PC-3 (cell line): ENCODE measurements around the gene ASTN2. TPM values are rescaled to one million over a fixed set of nuclear protein-coding genes. Genes with fewer than 3 reads are reported as not detected.

Experiments
- ATAC-seq: fragments of 200-7000 bp; cut with Tn5 transposase; 2 replicates; pipeline ENCODE4 v1.9.1; 2020; ENCODE audit warnings: mild to moderate bottlenecking, moderate library complexity
- BruUV-seq: library from RNA; stranded (reverse); fragments of 400-500 nt; replicated peaks from 2 replicates; lab custom pipeline; 2021; lab: Mats Ljungman, UMichigan
- CTCF ChIA-PET: fragments of 300-600 bp; sonication (Branson Sonifier 250); formaldehyde crosslinking; loops from one replicate; lab custom pipeline; 2022; ENCODE audit warnings: antibody characterized with exemption; lab: Charles Lee
- POLR2A ChIA-PET: fragments of 300-600 bp; sonication (Branson Sonifier 250); formaldehyde crosslinking; loops from one replicate; lab custom pipeline; 2022; ENCODE audit warnings: antibody characterized with exemption; ENCODE audit not compliant: unreplicated experiment; lab: Charles Lee
- DNase-seq: peaks from one replicate; pipeline ENCODE4 v3.0.0-alpha.2; 2015
- H2AFZ ChIP-seq: fragments of 300-600 bp; sonication (generic); 2 replicates; pipeline ENCODE4 v1.6.0; 2016; ENCODE audit warnings: antibody characterized with exemption, low read length
- H3F3A ChIP-seq: fragments of 300-600 bp; sonication (generic); one replicate; pipeline ENCODE4 v1.6.0; 2017; ENCODE audit warnings: antibody characterized with exemption, low read length, control low read depth, mild to moderate bottlenecking; ENCODE audit not compliant: unreplicated experiment
- H3K27ac ChIP-seq: fragments of 300-600 bp; sonication (generic); 2 replicates; pipeline ENCODE4 v1.5.1; 2016; ENCODE audit warnings: mild to moderate bottlenecking, low read length
- H3K27me3 ChIP-seq: fragments of 300-600 bp; sonication (generic); 2 replicates; pipeline ENCODE4 v1.6.1; 2016; ENCODE audit warnings: low read length, mixed read lengths
- H3K36me3 ChIP-seq: fragments of 300-600 bp; sonication (generic); 2 replicates; pipeline ENCODE4 v1.6.1; 2016; ENCODE audit warnings: low read depth, mixed run types, low read length, mixed read lengths
- H3K4me1 ChIP-seq: fragments of 300-600 bp; sonication (generic); 2 replicates; pipeline ENCODE4 v1.5.1; 2016; ENCODE audit warnings: low read length; ENCODE audit not compliant: insufficient read depth
- H3K4me2 ChIP-seq: fragments of 300-600 bp; sonication (generic); 2 replicates; pipeline ENCODE4 v1.6.0; 2016; ENCODE audit warnings: low read length
- H3K4me3 ChIP-seq: fragments of 300-600 bp; sonication (generic); 2 replicates; pipeline ENCODE4 v1.5.1; 2016; ENCODE audit warnings: mild to moderate bottlenecking, low read length, mixed read lengths
- H3K79me2 ChIP-seq: fragments of 300-600 bp; sonication (generic); 2 replicates; pipeline ENCODE4 v1.6.1; 2017; ENCODE audit warnings: low read length, mixed read lengths
- H3K9ac ChIP-seq: fragments of 300-600 bp; sonication (generic); 2 replicates; pipeline ENCODE4 v1.6.0; 2016; ENCODE audit warnings: mild to moderate bottlenecking, low read length
- H3K9me2 ChIP-seq: fragments of 300-600 bp; sonication (generic); replicated peaks from 2 replicates; pipeline ENCODE4 v1.6.1; 2016; ENCODE audit warnings: mixed run types, low read length, mixed read lengths
- H3K9me3 ChIP-seq: fragments of 300-600 bp; sonication (generic); 2 replicates; pipeline ENCODE4 v1.6.1; 2016; ENCODE audit warnings: low read length, mixed read lengths
- H4K20me1 ChIP-seq: fragments of 300-600 bp; sonication (generic); 2 replicates; pipeline ENCODE4 v1.6.1; 2016; ENCODE audit warnings: low read length, mixed read lengths
- EZH2 ChIP-seq: fragments of 300-600 bp; sonication (generic); IDR thresholded peaks from one replicate; pipeline ENCODE4 v1.6.1; 2017; ENCODE audit warnings: antibody characterized with exemption, mild to moderate bottlenecking, low read length; ENCODE audit not compliant: unreplicated experiment
- EZH2phosphoT487 ChIP-seq: fragments of 300-600 bp; sonication (generic); IDR thresholded peaks from 2 replicates; pipeline ENCODE4 v1.6.1; 2018; ENCODE audit warnings: mild to moderate bottlenecking, antibody characterized with exemption, low read length, borderline replicate concordance
- intact Hi-C: fragments of 100-400 bp; cut with micrococcal nuclease; formaldehyde crosslinking; loops from 2 replicates; pipeline ENCODE4 v1.9.0; 2023
- total RNA-seq: library from RNA; depleted of rRNA; stranded (reverse); fragments of >200 nt; gene quantifications from 2 replicates; pipeline ENCODE4 v1.2.3, GENCODE V29; 2014
- TF ChIP-seq, protein P1 (sequence below): fragments of 300-600 bp; sonication (generic); conservative IDR thresholded peaks from 2 replicates; pipeline ENCODE4 v1.5.1; 2017; ENCODE audit warnings: antibody characterized with exemption, low read depth, mild to moderate bottlenecking, low read length

Gene ASTN2
- total RNA-seq, 1 experiment from 2014 or later, result 3.5 TPM

GRCh38 chr9:116491659-116492058 is 923.2 kb downstream of the ASTN2 start:
- ATAC-seq, result peak; percentile 91
- no peak overlapping the region for H3K4me2 ChIP-seq

GRCh38 chr9:116491219-116491618 is 923.6 kb downstream of the ASTN2 start:
- CTCF ChIA-PET, result interaction anchor here (0.6 to 0.7 kb wide), 2 partner anchors 19 to 117 kb away, joined by 3 read pairs; no protein-coding TSS in a partner anchor
- no peaks in the 10 kb centered on the region for H3K9me2 ChIP-seq
- H3K27me3 ChIP-seq, result no peaks in the 10 kb centered on the region
- no peaks in the 10 kb centered on the region for H3K36me3 ChIP-seq
- no peaks in the 10 kb centered on the region for H4K20me1 ChIP-seq
- no peaks in the 10 kb centered on the region for H3K4me1 ChIP-seq
- no peak overlapping the region for H3K27ac ChIP-seq
- no peaks in the 10 kb centered on the region for H3K9me3 ChIP-seq
- no peak overlapping the region for H3K9ac ChIP-seq
- H3F3A ChIP-seq, result no peaks in the 10 kb centered on the region
- intact Hi-C loops, result loop anchor here (5.0 to 10.0 kb wide), 4 partner anchors 81 to 606 kb away; no protein-coding TSS in a partner anchor
- POLR2A ChIA-PET, result no interaction called here
- no peak overlapping the region for H3K4me2 ChIP-seq
- DNase-seq (no peak), ATAC-seq (peak; percentile 85)
- BruUV-seq, result no TSS peak
- H3K4me3 ChIP-seq, result no peak overlapping the region
- no peak overlapping the region for H2AFZ ChIP-seq
- H3K79me2 ChIP-seq, result no peaks in the 10 kb centered on the region
- TF ChIP-seq, protein P1, sequence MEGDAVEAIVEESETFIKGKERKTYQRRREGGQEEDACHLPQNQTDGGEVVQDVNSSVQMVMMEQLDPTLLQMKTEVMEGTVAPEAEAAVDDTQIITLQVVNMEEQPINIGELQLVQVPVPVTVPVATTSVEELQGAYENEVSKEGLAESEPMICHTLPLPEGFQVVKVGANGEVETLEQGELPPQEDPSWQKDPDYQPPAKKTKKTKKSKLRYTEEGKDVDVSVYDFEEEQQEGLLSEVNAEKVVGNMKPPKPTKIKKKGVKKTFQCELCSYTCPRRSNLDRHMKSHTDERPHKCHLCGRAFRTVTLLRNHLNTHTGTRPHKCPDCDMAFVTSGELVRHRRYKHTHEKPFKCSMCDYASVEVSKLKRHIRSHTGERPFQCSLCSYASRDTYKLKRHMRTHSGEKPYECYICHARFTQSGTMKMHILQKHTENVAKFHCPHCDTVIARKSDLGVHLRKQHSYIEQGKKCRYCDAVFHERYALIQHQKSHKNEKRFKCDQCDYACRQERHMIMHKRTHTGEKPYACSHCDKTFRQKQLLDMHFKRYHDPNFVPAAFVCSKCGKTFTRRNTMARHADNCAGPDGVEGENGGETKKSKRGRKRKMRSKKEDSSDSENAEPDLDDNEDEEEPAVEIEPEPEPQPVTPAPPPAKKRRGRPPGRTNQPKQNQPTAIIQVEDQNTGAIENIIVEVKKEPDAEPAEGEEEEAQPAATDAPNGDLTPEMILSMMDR, result 0 out of 2 replicates have a peak, but pooled peaks have one; percentile 25
- no peak for TF ChIP-seq EZH2phosphoT487

More at GRCh38 chr9:116491659-116492058, 923.2 kb downstream of the ASTN2 start:
- ChIA-PET POLR2A (no interaction called here), CTCF (interaction anchor here (0.6 to 0.7 kb wide), 2 partner anchors 20 to 117 kb away, joined by 3 read pairs; no protein-coding TSS in a partner anchor)
- Histone ChIP-seq H3K27me3 (no peaks in the 10 kb centered on the region), H3K36me3 (no peaks in the 10 kb centered on the region), H3K4me3 (no peak overlapping the region), H3K79me2 (no peaks in the 10 kb centered on the region), H3F3A (no peaks in the 10 kb centered on the region), H3K9me2 (no peaks in the 10 kb centered on the region), H3K9ac (no peak overlapping the region), H3K9me3 (no peaks in the 10 kb centered on the region), H3K27ac (no peak overlapping the region), H2AFZ (no peak overlapping the region), H4K20me1 (no peaks in the 10 kb centered on the region), H3K4me1 (no peaks in the 10 kb centered on the region)
- DNase-seq, result no peak
- no TSS peak for BruUV-seq
- TF ChIP-seq EZH2, result no peak
- TF ChIP-seq, protein P1, result no peak
- TF ChIP-seq EZH2phosphoT487, result no peak
- intact Hi-C loops, result loop anchor here (5.0 to 10.0 kb wide), 4 partner anchors 81 to 607 kb away; no protein-coding TSS in a partner anchor

- no peak overlapping the region for H3K27ac ChIP-seq
- H3K9ac ChIP-seq, result no peak overlapping the region
- H3K79me2 ChIP-seq, result no peaks in the 10 kb centered on the region
- DNase-seq (no peak), ATAC-seq (no peak)
- POLR2A ChIA-PET, result no interaction called here
- intact Hi-C loops, result loop anchor here (5.0 to 10.0 kb wide), 4 partner anchors 82 to 606 kb away; no protein-coding TSS in a partner anchor
- no peaks in the 10 kb centered on the region for H3K9me3 ChIP-seq
- TF ChIP-seq, protein P1, result no peak
- no peak for TF ChIP-seq EZH2
- no peak for TF ChIP-seq EZH2phosphoT487
- no peaks in the 10 kb centered on the region for H3K9me2 ChIP-seq
- BruUV-seq, result no TSS peak
- no peaks in the 10 kb centered on the region for H4K20me1 ChIP-seq
- no peaks in the 10 kb centered on the region for H3K27me3 ChIP-seq
- CTCF ChIA-PET, result no interaction called here
- H3K4me2 ChIP-seq, result no peak overlapping the region
- H3F3A ChIP-seq, result no peaks in the 10 kb centered on the region
- no peak overlapping the region for H2AFZ ChIP-seq
- no peak overlapping the region for H3K4me3 ChIP-seq
- H3K36me3 ChIP-seq, result no peaks in the 10 kb centered on the region
- no peaks in the 10 kb centered on the region for H3K4me1 ChIP-seq
Observed at GRCh38 chr9:116490321-116490720, 924.5 kb downstream of the ASTN2 start.
